Brain pericyte (primary cell): ENCODE data around the gene PRDX4.
A peak's percentile ranks its signal among the peaks of the same experiment; 100 is the strongest.
"Not testable (repeated sequence)": the region's sequence is repeated elsewhere in the genome, so short reads cannot be mapped to it uniquely, and the experiment has no call there.

ENCODE experiments used
- DNase-seq: peaks from one replicate; pipeline ENCODE4 v3.0.0-alpha.2; 2012; ENCODE audit warnings: low read depth, low spot score

The PRDX4 gene

DNA sequence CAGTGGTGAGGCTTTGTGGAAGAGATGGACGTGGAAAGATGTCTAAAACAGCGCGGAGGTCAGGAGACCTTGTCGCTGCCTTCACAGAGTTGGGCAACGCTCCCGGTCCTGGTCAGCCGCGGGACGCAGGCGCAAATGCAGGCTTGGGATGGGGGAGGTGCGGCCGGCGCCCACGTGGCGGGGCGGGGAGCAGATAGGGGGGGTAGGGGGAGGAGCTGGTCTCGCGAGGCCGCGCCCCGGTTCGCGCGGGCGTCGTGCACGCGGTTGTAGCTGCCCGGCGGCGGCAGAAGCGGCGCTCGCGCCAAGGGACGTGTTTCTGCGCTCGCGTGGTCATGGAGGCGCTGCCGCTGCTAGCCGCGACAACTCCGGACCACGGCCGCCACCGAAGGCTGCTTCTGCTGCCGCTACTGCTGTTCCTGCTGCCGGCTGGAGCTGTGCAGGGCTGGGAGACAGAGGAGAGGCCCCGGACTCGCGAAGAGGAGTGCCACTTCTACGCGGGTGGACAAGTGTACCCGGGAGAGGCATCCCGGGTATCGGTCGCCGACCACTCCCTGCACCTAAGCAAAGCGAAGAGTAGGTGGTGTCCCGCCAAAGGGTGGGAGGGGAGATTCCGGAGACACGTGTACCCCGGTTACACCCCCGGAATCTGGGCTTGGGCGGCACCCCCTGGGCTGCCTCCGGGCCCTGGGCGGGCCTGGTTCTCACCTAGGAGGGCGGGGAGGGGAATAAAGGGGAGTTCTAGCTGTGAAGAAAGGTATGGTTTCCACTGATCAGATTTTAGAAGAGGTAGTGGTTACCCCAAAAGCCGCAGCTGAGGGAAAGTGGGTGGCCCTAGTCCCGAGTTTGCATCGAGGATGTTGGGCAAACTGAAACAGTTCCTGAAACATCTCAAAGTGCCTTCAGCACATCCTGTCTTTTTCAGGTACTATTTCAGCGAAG, at the start of gene PRDX4:
PRDX4 (plus strand) TSS at position 255 of the 939 bp plus-strand sequence; CDS start at position 333, 78 bp downstream.
- peak; percentile 49 for DNase-seq

DNA sequence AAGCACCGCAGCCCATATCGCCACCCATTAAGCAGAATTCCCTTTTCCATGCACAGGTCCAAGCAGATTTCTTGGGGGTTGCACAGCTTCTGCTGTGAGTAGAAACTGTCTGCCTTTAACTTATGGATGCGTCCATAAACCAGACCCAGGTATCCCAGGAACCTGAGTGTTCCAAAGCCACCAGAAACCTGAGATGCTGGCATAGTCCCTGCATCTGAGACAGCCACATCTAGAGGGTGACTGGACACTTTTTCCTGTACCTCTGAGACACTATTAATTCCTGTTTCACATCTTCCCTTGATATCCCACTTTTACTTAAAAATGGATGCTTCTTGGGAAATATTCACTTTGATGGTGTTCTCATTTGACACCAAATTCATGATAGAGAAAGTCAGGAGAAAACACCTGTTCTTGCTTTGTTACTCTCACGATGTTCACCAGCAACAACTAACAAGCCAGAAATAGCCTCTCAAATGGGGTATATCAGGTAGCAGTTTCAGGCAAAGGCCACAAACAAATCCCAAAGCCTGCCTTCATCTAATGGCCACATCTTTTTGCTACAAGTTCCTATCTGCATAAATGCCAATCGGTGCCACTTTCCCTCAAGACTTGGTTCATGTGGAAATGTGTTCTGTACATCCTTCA, 45.5 kb upstream of the PRDX4 start:
- DNase-seq: no peak

DNA sequence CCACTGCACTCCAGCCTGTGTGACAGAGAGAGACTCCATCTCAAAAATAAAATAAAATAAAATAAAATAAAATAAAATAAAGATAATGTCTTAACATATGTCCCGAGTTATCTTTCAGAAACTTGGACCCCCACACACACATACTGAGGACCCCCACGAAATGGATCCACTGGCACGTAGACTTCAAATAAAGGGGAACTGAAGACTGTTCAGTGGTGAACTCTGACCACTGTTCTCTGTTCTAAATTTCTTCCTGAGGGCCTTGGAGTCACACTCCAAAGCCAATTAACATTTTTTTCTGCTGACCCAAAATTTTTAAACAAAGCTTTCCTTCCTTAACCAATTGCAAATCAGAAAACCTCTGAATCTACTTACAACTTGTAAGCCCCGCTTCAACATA, 43.5 kb upstream of the PRDX4 start:
- DNase-seq: no peak

DNA sequence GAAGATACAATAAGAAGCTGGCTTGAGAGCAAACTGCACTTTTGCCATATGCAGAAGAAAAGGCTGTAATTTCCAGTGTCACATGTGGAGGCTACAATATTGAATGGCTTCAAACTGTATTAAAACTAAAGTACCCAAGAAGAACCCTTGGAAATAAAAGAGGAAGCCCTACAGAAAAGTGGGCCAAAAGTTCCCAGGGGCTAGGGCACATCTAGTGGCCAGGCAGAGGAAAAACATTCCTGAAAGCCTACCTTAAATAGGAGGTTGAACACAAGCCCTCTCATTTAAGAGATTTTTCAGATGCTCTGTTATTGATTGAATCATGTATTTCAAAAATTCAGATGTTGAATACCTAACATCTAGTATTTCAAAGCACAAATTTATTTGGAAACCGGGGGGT, 40.6 kb upstream of the PRDX4 start:
- no peak for DNase-seq

DNA sequence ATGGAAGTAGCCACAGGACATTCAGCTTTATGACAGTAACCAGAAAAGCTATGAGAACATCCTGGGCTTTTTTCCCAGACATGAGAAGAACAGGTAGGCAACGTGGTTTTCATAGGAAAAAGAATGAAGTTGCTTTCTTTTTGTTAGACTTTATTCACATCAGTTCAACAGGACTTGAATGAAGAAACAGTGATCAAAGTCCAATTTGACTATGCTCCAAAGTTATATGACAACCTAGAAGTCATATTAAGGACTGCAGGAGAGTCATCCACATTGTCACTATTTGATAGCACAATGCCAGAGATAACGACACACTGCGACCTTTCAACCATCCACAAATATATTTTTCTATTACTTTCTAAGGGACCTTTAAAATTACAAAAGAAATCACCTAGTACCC, 39.2 kb upstream of the PRDX4 start:
- no peak for DNase-seq

DNA sequence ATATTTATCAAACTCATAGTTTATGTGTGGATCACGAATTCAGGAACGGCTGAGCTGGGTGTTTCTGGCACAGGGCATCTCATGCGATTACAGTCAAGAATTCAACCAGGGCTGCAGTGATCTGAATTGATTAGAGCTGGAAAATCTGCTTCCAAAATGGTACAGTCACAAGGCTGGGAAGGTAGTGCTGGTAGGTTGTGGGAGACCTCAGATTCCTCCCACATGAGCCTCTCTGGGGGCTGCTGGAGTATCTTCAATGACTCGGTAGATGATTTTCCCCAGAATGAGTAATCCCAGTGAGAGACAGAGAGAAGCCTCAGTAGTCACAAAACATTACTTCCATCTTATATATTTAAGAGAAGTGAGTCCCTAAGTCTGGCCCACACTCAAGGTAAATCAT, 36.2 kb upstream of the PRDX4 start:
- DNase-seq: no peak

DNA sequence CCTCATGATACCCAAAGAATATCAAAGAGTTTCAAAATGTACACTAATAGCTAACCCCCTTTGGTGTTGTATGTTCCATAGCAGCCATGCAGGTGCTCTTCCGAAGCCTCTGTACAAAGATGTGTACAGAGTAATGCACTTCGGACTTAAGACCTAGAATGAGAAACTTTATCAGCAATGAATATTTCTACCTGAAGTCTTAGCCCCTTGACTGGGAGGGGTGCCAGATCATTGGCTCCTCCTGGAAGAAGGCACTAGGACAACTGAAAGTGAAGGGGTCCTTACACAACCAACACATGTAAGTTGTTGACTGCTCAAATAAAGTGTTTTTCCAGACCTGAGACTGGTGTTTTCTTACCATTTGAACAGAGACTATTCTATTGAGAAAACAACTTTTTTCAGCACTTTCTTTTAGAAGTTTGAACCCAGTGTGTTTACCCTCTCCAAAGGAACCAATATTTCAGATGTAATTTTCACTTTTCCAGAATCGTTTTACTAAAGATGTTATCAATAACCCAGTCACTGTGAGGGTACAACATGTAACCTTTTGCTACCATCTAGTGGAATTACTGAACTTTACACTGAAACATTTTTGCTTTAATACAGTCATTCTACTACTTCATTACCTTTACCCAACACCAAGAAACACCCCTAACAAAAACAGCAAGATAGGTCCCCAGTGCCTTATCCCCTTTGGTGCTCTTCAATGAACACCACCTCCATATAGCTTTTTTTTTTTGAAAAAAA, 33.3 kb upstream of the PRDX4 start:
- no peak for DNase-seq

DNA sequence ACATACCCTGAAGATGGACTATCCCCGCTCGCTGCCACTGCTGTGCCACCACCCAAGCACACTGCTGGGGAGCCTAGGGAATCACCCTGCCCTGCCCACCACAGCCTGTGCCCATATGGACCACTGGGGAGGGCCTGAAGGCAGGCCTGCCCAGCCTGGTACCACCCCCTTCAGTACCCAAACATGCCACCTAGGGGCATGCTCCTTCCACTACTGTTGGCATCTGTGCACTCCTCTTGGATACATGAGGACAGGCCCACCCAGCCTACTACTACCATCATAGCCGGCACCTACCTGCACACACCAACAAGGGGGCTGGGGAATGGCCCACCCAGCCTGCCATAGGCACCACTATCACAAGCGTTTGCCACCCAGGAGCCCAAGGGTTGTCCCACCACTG, 30.1 kb upstream of the PRDX4 start:
- no peak for DNase-seq

DNA sequence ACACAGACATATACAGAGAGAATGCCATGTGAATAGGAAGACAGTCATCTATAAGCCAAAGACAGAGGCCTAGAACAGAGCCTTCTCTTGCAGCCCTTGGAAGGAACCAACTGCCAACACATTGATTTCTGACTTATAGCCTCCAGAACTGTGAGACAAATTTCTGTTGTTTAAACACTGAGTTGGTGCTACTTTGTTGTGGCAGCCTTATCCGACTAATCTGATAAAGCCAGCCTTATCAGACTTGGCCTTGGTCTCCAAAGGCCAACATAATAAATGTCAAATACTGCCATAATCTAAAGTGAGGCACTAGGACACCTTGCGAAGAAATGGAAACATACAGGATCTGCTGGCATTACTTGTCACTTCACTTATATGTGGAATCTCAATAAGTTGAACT, 24.3 kb upstream of the PRDX4 start:
- no peak for DNase-seq

DNA sequence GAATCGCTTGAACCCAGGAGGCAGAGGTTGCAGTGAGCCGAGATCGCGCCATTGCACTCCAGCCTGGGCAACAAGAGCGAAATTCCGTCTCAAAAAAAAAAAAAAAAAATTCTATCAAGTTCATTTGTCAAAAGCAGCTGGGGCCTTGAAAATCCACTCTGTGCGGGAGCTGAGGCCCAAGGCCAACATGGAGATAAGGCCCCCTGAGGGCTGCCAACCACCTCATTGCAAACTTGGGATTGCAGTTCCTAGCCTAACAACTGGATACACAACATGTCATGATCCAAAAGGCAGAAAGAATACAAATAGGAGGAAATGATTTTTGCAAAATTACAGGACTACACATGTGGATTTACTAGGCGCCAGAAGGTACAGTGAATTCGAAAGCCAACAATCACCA, 22.5 kb upstream of the PRDX4 start:
- no peak for DNase-seq

DNA sequence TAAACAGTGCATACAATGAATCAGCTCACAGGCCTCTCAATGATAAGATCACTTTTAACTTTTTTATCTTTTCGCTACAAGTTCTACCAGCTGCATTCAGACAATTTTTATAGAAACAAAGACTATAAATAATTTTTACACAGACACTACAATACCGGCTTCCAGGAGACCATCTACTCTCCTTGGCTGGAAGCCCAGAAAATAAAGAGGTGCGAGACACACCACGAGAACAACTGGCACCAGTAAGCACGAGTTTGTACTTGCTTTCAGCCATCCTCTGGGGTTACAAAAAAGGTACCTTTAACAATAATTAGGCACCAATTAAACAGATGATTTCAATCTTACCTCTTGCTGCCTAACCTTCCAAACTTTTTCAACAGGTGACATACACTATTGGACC, 11.2 kb upstream of the PRDX4 start:
- DNase-seq: no peak

DNA sequence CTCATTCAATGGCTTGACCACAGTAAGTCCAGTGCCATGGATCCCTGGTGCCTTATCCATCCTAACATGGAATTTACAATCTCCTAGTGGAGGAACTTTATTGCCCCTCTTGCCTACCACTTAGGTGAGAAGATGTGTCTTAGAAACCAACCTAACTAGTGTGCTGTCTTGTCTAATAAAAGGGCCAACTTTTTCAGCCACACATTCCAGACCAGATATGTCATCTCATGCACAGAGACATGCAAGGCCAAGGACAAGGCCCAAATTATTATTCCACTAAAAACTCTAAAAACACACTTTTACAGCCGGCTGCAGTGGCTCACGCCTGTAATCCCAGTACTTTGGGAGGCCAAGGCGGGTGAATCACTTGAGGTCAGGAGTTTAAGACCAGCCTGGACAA, 10.6 kb upstream of the PRDX4 start:
- no peak for DNase-seq

DNA sequence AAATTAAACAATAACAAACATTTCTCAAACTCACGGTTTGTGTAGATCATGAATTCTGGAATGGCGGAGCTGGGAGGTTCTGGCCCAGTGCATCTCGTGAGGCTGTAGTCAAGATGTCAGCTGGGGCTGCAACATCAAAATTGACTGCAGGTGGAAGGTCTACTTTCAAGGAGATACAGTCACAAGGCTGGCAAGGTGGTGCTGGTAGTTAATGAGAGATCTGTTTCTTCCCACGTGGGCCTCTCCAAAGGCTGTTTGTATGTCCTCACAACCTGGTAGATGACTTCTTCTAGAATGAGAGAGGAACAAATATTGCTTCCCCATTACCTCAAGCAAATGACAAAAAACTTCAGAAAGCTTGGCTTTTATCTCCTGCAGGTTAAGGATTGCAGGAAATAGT, 8.0 kb upstream of the PRDX4 start:
- DNase-seq: no peak

DNA sequence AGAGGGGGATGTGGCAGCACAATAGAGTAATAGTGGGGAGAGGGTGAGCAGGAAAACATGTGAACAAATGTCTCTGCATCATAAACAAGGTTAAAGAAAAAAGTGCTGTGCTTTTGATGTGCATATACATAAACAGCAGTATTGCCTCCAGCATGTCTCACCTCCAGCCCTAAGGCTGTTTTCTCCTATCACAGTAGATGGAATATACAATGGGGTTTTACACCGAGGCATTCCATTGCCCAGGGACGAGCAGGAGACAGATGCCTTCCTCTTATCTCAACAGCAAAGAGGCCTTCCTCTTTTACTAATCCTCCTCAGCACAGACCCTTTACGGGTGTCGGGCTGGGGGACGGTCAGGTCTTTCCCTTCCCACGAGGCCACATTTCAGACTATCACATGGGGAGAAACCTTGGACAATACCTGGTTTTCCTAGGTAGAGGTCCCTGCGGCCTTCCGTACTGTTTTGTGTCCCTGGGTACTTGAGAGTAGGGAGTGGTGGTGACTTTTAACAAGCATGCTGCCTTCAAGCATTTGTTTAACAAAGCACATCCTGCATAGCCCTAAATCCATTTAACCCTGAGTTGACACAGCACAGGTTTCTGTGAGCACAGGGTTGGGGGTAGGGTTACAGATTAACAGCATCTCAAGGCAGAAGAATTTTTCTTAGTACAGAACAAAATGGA, 7.1 kb upstream of the PRDX4 start:
- not testable (repeated sequence) for DNase-seq

DNA sequence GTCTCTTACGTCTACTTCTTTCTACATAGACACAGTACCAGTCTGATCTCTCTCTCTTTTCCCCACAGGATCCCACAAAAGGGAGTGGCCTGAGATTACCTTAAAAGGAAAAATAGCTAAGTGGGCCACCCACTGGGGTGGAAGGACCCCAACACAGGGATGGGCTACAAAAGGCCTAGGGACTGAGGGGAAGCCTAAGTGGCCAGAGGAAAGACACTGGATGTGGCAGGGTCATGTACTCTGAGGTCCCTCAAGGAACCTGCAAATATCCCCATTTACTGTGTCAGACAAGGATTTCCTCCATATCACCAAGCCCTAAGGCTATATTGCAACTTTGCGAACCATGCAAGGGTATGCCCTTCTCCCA, 6.5 kb upstream of the PRDX4 start:
- DNase-seq: no peak

DNA sequence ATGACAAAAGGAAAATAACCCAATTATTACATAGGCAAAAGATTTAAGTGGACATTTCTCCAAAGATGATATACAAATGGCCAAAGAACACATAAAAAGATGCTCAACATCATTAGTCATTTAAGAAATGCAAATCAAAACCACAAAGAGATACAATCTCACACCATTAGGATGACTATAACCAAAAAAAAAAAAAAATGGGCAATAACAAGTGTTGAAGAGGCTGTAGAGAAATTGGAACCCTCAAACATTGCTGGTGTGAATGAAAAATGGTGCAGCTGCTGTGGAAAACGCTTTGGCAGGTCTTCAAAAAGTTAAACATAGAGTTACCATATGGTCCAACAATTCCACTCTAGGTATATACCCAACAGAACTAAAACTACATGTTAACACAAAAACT, 5.6 kb upstream of the PRDX4 start:
- DNase-seq: no peak

DNA sequence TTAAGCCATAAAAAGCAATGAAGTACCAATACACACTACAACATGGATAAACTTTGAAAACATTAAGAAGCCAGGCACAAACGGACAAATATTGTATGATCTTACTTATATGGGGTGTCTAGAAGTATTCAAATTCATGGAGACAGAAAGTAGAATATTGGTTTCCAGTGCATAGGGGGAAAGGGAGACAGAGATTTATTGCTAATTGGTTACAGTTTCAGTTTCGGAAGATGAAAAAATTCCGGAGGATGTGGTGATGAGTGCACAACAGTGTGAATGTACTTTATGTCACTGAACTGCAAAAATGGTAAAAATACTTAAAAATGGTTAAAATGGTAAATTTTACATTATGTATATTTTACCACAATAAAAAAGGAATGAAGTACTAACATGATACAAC, 5.1 kb upstream of the PRDX4 start:
- DNase-seq: no peak

DNA sequence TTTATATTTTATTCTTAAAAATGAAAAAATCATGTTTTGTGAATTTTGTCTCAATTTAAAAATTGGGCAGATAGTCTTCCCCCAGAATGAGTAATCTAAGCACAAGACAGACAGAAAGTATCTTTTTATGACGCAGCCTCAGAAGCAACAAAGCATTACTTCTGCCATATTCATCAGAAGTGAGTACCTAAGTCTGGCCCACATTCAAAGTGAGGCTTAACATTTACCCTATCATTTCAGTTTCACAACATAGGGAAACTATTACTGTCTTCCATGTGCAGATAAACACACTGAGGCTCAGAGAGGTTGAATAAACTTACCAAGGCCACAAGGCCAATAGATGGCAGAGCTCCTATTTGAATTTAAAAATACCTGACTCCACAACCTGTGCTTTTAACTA, 4.4 kb upstream of the PRDX4 start:
- no peak for DNase-seq

DNA sequence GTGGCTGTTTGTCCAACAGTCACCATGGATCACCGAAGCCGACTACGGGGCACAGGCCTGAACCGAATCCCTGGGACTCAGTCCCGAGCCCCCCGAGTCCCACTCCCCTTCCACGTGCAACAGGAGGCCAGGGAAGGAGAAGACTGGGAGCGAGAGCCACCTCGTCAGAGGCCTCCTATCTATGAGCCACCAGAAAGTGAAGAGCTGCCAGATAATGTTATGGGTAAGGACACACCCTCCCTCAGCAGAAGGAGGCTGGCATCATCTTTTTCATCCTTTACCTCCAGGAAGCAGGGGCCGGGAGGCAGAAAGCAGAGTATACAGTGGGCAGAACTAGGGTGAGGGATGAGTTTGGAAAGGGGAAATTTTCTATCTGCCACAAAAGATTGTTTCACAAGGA, 2.8 kb upstream of the PRDX4 start:
- DNase-seq: no peak

DNA sequence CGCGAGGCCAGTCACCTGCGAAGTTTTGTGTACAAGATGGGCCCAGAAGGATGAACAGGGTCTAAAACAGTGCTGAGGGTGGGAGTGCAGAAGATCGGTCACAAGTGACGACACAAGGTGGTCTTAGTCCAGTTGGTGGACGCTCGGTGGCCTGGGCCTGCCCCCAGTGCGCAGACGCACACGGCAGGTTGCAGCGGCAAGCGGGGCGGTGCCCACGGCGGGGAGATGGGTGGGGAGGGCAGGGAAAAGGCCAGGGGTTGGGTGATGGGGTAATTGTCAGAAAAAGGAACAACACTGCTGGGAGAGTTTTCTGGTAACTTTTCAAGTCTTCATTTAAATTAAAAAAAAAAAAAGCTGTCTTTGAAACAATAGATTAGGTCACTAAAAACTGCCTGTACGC, 1.0 kb upstream of the PRDX4 start:
- DNase-seq: no peak

DNA sequence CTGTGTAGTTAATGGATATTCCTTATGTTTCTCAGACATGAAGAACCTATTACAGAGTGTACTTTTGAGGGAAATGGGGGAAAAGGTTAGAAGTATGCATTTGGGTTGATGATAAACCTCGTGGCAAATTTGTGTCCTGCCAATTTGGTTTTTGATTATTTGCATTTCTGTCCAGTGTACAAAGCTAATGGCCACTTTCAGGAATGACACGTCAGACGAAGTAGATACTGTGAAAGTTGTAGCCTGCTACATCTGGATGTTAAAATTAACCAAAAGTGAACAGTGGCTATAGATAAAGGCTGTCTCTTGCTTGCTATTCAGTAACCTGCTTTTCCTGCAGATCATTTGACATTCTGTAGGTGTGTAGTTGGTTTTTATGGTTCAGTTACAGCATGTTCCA, 1.0 kb downstream of the PRDX4 start:
- DNase-seq: no peak

DNA sequence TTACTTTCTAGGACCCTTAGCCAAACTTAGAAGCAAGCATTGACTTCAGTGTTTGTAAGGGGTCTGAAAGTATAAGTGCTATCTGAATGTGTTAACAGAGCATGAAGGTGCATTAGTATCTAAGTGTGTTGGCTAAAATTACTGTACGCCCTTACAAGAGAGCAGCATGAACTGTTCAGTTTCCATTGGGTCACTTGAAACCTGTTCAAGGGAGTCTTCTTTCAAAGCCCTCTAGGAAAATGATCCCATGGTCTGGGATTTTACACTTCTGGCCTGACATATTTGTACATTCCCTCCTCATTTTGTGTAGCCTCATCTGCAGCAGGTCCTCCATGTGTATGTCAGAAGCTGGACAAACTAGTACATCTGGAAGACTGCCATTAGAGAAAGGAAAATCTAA, 3.2 kb downstream of the PRDX4 start:
- DNase-seq: no peak
